MM.1S (cell line): Measurements from ENCODE around the gene ELP2.

Source experiments
- EZH2 ChIP-seq: fragments of 300-600 bp; sonication (generic); optimal IDR thresholded peaks from 2 replicates; pipeline ENCODE3; 2017; ENCODE audit warnings: low read depth, mild to moderate bottlenecking, antibody characterized with exemption, low read length, mixed read lengths
- EZH2phosphoT487 ChIP-seq: fragments of 300-600 bp; sonication (generic); IDR thresholded peaks from 2 replicates; pipeline ENCODE4 v1.6.1; 2018; ENCODE audit warnings: antibody characterized with exemption, low read length
- TF ChIP-seq, protein P1 (sequence below): fragments of 300-600 bp; sonication (generic); IDR thresholded peaks from 2 replicates; pipeline ENCODE4 v1.5.1; 2016; ENCODE audit warnings: antibody characterized with exemption, low read length, mixed read lengths

- TF ChIP-seq, protein P1, sequence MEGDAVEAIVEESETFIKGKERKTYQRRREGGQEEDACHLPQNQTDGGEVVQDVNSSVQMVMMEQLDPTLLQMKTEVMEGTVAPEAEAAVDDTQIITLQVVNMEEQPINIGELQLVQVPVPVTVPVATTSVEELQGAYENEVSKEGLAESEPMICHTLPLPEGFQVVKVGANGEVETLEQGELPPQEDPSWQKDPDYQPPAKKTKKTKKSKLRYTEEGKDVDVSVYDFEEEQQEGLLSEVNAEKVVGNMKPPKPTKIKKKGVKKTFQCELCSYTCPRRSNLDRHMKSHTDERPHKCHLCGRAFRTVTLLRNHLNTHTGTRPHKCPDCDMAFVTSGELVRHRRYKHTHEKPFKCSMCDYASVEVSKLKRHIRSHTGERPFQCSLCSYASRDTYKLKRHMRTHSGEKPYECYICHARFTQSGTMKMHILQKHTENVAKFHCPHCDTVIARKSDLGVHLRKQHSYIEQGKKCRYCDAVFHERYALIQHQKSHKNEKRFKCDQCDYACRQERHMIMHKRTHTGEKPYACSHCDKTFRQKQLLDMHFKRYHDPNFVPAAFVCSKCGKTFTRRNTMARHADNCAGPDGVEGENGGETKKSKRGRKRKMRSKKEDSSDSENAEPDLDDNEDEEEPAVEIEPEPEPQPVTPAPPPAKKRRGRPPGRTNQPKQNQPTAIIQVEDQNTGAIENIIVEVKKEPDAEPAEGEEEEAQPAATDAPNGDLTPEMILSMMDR, result no peak
- TF ChIP-seq EZH2 (no peak), EZH2phosphoT487 (no peak)
Measured at GRCh38 chr18:36104749-36105148, 24.9 kb upstream of the ELP2 start.
